ENCODE measurements around the gene SH3PXD2A.

DNA sequence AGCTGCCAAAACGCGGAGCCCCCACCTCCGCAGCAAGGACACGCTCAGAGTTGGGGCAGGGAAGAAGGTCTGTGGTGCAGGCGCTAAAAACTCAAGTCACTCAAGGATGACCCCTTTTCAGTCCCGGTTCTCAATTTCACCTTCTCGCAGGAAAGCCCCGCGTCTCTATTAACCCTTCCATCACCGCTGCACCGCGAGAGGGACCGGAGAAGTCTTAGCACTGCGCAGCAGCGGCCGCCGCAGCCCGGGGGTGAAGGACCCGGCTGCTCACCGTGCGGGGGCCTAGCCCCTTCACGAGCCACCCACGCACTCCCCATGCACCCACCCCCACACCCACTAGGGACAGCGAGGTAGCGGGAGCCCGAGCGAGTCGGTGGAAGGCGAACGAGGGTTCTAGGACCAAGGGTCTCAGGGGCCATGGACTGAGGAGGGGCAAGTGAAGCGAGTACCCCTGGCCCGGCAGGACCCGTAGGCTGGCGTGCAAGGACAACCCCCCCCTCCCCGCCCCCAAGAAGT lies 162.9 kb downstream of the SH3PXD2A start:
- TF ChIP-seq CTCF (IDR thresholded peaks at IDR 0.05 in 4 of 5, conservative IDR thresholded peaks at IDR 0.05 in 1 of 5): no peak
- no peak for TF ChIP-seq POLR2A (IDR thresholded peaks at IDR 0.05)

Data from gastrocnemius medialis (tissue), 4 donors.